Measurements from ENCODE around the gene OR4E2.
"Not testable (repeated sequence)": the region's sequence is repeated elsewhere in the genome, so short reads cannot be mapped to it uniquely, and the experiment has no call there.

The OR4E2 gene, protein sequence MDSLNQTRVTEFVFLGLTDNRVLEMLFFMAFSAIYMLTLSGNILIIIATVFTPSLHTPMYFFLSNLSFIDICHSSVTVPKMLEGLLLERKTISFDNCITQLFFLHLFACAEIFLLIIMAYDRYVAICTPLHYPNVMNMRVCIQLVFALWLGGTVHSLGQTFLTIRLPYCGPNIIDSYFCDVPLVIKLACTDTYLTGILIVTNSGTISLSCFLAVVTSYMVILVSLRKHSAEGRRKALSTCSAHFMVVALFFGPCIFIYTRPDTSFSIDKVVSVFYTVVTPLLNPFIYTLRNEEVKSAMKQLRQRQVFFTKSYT

GRCh38 chr14:21653331-21653885 lies at the start of gene OR4E2:
Gene OR4E2 (plus strand): TSS chr14:21653835. CDS start chr14:21665083, 11,248 bp downstream.
- DNase-seq (ENCODE audit: low read depth) = no peak

DNA sequence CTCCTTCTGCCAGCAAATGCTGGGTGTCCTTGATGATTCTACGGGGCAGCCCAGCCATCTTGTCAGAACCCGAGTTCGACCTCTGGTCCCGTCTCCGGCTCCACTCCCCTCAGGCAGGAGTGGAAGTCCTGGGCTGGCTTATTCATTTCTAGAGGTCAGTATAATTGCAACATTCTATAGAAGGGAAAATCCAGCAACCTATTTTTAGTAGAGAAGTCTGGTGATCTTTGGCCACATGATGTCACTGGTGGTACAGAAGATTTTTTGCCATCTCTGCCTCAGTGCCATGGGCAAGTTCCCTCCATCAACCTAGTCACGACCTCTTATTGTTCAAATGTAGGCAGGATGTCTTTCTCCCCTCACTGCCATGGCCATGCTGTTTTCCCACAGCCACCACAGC lies 41.3 kb upstream of the OR4E2 start:
- DNase-seq (ENCODE audit: low read depth) = no peak

DNA sequence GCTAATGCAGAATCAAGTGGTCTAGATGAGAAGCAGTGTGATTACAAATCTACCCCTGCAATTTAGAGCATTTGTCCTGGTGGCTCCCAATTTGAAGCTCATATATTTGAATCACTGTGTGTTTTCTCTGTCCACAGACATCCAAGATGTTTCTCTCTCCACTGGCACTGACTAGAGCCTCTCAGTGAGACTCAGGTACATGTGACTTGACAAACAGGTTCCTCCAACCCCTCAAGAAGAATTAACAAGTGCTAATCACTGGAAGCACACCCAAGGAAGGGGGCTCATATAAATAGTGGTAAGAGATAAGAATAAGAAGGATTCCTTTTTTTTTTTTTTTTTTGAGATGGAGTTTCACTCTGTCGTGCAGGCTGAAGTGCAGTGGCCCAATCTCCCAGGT lies 39.4 kb upstream of the OR4E2 start:
- no peak for DNase-seq (ENCODE audit: low read depth)

DNA sequence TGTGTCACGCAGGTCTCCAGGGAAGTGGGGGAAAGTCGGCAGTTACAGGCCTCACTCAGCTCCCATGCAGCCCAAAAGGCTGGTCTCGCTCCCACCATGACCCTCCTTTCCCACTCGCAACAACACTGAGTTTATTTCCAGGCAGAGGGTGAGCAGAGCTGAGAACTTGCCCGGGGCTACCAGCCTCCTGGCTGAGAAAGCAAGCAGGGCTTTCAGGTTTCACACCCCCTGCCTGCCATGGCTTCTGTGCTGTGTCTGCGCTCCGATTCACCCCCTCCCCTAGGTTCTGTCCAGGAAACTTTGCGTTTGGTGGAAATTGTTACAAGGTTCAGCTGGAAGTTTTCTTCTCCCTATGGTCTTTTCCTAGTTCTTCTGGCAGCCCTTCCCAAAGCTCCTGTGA lies 36.0 kb upstream of the OR4E2 start:
- DNase-seq (ENCODE audit: low read depth) = no peak

GRCh38 chr14:21626491-21627230 lies 27.0 kb upstream of the OR4E2 start:
- no peak for DNase-seq (ENCODE audit: low read depth)

DNA sequence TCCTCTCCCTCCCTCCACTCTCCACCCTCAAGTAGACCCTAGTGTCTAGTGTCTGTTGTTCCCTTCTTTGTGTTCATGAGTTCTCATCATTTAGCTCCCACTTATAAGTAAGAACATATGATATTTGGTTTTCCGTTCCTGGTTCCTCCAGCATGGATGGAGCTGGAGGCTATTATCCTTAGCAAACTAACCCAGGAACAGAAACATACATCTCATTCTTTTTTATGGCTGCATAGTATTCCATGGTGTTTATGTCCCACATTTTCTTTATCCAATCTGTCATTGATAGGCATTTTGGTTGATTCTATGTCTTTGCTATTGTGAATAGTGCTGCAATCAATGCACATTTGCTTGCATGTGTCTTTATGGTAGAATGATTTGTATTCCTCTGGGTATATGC lies 23.1 kb upstream of the OR4E2 start:
- DNase-seq (ENCODE audit: low read depth) = not testable (repeated sequence)

- DNase-seq (ENCODE audit: low read depth) = no peak
Measured at GRCh38 chr14:21631084-21631483, 22.6 kb upstream of the OR4E2 start.

- DNase-seq (ENCODE audit: low read depth) = no peak
Measured at GRCh38 chr14:21634840-21635239, 18.8 kb upstream of the OR4E2 start, which contains the start of gene OR10G2. Gene OR10G2 (minus strand): TSS chr14:21634940. CDS start chr14:21634842, 98 bp downstream.

DNA sequence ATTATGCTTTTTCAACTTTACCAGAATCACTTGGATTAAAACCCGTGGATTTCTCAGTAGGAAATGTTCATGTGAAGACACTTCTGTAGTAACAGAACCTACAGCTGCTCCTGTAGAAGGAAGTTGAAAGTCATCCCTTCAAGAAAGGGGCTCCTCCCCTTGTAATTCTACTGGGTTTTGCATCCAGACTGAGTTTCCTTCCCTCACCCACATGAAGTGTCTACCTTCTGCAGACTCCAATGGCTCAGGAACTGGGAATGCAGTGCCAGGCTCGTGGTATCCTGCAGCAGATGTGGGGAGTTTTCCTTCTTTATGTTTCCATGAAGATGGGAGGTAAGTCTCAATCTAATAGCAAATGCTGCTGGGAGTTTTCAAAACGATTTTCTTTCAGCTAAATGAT lies 11.0 kb upstream of the OR4E2 start:
- DNase-seq (ENCODE audit: low read depth) = no peak

- DNase-seq (ENCODE audit: low read depth) = no peak
Measured at GRCh38 chr14:21643407-21643806, 10.2 kb upstream of the OR4E2 start.

DNA sequence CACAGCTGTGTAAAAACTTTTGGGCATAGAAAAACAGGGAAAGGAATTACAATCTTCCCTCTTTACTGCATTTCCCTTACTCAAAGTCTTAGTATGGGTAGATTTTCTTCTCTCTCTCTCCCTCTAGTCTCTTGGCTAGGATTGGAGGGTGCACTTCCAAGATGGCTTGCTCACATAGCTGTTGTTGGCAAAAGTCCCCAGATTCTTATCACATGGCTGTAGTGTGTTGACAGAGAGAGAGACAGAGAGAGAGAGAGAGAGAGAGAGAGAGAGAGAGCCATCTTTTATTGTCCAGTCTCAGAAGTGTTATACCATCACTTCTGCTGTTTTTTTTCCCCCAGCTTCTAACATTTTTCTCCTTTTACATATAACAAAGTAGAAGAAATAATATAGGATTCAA lies 6.3 kb upstream of the OR4E2 start:
- DNase-seq (ENCODE audit: low read depth) = no peak

DNA sequence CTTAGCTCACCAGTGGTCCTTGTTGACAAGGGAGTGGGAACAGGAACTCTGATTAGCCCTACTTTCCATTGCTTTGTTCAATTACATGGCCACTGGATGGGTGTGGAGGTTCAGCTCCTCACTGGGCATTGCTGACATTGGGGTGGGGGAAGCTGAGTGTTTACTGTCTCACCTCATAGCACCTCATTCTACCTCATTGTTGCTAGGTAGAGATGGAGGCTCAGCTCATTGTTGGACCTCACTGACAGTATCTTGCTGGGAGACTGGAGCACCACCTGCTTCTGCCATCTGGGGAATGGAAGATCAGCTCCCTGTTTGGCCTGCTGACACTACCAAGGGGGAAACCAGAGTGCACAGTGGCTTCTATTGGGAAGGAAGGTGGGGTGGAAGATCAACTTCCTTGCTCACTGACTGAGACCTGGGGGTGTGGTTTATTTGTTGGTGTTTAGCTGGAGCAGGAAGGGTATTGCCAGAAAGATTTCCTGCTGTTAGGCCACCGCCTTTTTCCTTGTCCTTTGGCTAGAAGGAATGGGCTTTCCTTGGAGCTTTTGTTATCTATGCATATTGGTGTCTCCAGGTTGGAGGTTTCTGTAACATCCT lies 1.3 kb upstream of the OR4E2 start:
- DNase-seq (ENCODE audit: low read depth) = no peak

GRCh38 chr14:21654215-21654614 lies 580 bp downstream of the OR4E2 start:
- no peak for DNase-seq (ENCODE audit: low read depth)

- no peak for DNase-seq (ENCODE audit: low read depth)
Measured at GRCh38 chr14:21656980-21657379, 3.3 kb downstream of the OR4E2 start.

DNA sequence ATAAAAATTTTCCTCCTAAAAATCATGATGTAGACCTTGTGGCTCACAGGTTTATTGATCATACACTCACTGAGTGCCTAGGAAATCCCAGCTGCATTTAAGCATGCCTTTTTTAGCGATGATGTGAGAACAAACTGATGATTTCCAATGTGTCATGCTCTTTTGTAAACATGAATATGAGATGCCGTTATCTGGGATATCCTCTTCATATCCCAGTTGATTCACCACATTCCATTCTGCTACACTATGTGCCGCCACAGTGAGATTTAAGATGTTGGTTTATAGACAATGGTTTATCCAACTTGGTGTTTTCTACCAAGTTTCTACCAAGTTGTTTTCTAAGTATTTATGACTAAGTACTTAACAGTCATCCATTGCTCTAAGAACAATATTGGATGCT lies 14.7 kb downstream of the OR4E2 start:
- no peak for DNase-seq (ENCODE audit: low read depth)

DNA sequence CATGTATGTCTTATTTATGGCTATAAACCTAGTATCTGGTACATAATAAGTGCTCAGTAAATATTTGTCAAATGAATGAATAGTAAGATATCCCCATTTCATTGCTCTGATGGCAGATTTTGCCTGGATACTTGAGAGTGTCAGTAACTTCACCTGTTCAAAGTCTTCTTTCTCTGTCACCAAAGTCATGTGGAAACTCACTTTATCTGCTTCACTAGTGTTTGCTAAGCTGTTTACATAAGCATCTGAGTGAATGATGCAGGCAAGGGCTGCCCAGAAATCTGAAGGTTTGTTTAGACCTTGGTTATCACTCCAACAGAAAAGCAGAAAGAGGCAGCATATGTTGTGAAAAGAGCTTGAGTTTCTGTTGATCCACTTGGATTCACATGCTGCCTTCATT lies 15.6 kb downstream of the OR4E2 start:
- DNase-seq (ENCODE audit: low read depth) = no peak

- DNase-seq (ENCODE audit: low read depth) = no peak
Measured at GRCh38 chr14:21671371-21671770, 17.7 kb downstream of the OR4E2 start.

- DNase-seq (ENCODE audit: low read depth) = no peak
Measured at GRCh38 chr14:21672116-21672515, 18.5 kb downstream of the OR4E2 start.

- DNase-seq (ENCODE audit: low read depth) = no peak
Measured at GRCh38 chr14:21673718-21674117, 20.1 kb downstream of the OR4E2 start, which contains the start of gene OR4E1. Gene OR4E1 (minus strand): TSS chr14:21673818. CDS start chr14:21670935, 2,883 bp downstream.

DNA sequence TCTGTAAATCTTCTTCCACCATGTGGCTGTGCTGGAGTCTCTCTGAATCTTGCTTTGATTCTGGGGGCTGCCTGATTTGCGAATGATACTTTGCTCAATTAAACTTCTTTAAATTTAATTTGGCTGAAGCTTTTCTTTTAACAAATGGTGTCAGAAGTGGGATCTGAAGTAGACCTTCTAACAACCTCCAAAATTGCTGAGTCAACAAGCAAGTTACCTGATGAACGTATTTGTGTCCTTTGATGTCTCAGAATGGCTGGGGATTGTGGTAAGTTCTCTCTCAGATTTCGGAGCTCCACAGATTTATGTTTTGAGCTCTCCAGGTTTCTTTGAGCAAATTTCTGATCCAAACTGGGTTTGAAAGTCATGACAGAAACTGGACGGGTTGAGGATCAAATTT lies 21.9 kb downstream of the OR4E2 start:
- no peak for DNase-seq (ENCODE audit: low read depth)

DNA sequence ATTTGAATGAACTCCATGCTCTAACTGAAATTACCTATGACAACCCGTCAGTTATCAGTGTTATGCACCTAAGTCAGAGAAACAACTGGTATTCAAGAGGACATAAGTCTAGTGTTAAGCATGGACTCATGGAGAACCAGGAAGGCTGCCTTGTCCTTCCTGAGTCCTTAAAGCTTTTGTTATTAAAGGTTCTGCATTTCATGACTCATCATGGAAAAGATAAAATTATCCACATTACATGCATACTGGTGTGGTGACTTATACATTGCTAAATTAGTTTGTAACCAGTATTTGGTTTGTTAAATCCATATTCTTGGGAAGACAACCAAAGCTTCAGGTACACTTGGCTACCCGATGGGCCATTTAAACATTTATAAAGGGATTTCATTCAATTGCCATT lies 26.4 kb downstream of the OR4E2 start:
- no peak for DNase-seq (ENCODE audit: low read depth)

GRCh38 chr14:21686468-21686867 lies 32.8 kb downstream of the OR4E2 start:
- no peak for DNase-seq (ENCODE audit: low read depth)

DNA sequence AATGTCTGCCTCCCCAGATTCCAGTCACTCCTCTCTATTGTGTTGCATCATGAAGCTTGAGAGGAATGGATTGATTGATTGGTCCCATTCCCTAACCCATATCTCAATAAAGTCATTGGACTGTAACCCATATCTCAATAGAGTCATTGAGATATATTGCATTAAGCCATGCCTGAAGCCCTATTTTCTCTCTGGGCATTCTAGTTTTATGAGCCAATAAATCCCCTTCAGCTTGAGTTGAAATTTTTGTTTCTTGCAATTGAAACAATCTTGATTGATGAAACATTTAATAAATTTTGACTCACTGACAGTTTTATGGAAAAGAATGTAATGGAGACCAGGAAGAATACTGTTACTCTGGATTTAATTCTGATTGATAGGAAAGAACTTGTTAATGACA lies 40.8 kb downstream of the OR4E2 start:
- no peak for DNase-seq (ENCODE audit: low read depth)

Measured in stimulated activated CD8-positive, alpha-beta memory T cell treated with anti-CD3 and anti-CD28 coated beads, Interleukin-12 subunit alpha, Interleukin-12 subunit beta, amount 100 ng/mL, for 4 hours (primary cell).